Measurements from ENCODE around the gene PTPRQ. TPM values are rescaled to one million over a fixed set of nuclear protein-coding genes. Genes with fewer than 3 reads are reported as not detected.

Gene PTPRQ
- total RNA-seq, 1 donor, result 5.4 TPM

DNA sequence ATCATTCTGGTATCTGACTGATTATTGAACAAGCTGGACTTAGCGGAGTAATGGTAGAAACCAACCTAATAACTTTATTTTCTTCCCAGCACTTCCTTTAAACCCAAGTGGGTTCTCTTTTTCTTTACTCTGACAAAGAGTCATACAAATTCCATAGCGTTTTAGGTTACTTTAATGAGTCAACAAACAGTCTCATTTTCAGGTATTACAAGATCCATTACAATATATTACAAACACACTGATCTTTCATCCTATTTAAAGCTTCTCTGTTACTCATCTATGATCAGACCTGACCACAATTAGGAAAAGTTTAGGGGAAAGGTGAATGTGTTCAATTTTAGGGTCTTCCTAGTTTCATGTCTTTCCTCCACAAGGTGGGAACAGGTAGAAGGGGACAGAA is 39.4 kb upstream of the PTPRQ start:
- no peaks in the 10 kb centered on the region for H4K20me1 ChIP-seq (ENCODE audit: insufficient read depth, low read length)
- no peaks in the 10 kb centered on the region for H3K36me3 ChIP-seq (ENCODE audit: insufficient read depth, low read length)
- H3K27ac ChIP-seq (ENCODE audit: low read depth, low read length), result no peak overlapping the region
- H3K4me1 ChIP-seq (ENCODE audit: insufficient read depth, low read length), result peaks cover 3% of the 10 kb centered on the region
- no peak overlapping the region for H2AFZ ChIP-seq (ENCODE audit: low read length)
- TF ChIP-seq, protein P1, sequence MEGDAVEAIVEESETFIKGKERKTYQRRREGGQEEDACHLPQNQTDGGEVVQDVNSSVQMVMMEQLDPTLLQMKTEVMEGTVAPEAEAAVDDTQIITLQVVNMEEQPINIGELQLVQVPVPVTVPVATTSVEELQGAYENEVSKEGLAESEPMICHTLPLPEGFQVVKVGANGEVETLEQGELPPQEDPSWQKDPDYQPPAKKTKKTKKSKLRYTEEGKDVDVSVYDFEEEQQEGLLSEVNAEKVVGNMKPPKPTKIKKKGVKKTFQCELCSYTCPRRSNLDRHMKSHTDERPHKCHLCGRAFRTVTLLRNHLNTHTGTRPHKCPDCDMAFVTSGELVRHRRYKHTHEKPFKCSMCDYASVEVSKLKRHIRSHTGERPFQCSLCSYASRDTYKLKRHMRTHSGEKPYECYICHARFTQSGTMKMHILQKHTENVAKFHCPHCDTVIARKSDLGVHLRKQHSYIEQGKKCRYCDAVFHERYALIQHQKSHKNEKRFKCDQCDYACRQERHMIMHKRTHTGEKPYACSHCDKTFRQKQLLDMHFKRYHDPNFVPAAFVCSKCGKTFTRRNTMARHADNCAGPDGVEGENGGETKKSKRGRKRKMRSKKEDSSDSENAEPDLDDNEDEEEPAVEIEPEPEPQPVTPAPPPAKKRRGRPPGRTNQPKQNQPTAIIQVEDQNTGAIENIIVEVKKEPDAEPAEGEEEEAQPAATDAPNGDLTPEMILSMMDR (IDR thresholded peaks at IDR 0.05; ENCODE audit: extremely low read depth, low read depth, low read length), result no peak
- no peak overlapping the region for H3K4me2 ChIP-seq (ENCODE audit: insufficient read depth, low read length)
- no peak overlapping the region for H3K4me3 ChIP-seq (ENCODE audit: insufficient read depth, low read length)
- no peaks in the 10 kb centered on the region for H3K79me2 ChIP-seq (ENCODE audit: insufficient read depth, low read length)
- no peak for DNase-seq (ENCODE audit: insufficient read length, low spot score, missing footprints)
- H3K27me3 ChIP-seq (ENCODE audit: insufficient read depth, low read length), result no peaks in the 10 kb centered on the region
- no peaks in the 10 kb centered on the region for H3K9me3 ChIP-seq (ENCODE audit: low read depth, low read length)

DNA sequence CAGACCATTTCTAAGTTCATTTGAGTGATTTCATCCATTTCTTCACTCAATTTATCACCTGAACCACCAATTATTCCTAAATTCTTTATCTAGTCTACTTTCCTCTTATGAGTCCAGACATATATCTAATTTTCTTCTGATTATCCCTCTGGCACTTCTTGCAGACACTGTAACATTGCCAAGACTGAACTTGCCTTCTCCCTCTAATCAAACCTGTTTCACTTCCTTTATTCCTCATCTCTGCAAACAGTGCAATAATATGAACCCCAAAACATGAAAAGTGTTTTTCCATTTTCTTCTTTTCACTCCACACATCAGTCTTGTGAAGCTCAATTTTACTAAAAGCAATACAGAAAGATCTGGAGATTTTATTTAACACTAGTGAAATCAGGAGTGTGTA is 37.8 kb upstream of the PTPRQ start:
- no peaks in the 10 kb centered on the region for H3K27me3 ChIP-seq (ENCODE audit: insufficient read depth, low read length)
- H3K4me3 ChIP-seq (ENCODE audit: insufficient read depth, low read length), result no peak overlapping the region
- H3K36me3 ChIP-seq (ENCODE audit: insufficient read depth, low read length), result no peaks in the 10 kb centered on the region
- no peak overlapping the region for H3K27ac ChIP-seq (ENCODE audit: low read depth, low read length)
- H3K4me2 ChIP-seq (ENCODE audit: insufficient read depth, low read length), result no peak overlapping the region
- H4K20me1 ChIP-seq (ENCODE audit: insufficient read depth, low read length), result no peaks in the 10 kb centered on the region
- no peaks in the 10 kb centered on the region for H3K9me3 ChIP-seq (ENCODE audit: low read depth, low read length)
- DNase-seq (ENCODE audit: insufficient read length, low spot score, missing footprints), result no peak
- no peak overlapping the region for H2AFZ ChIP-seq (ENCODE audit: low read length)
- no peaks in the 10 kb centered on the region for H3K4me1 ChIP-seq (ENCODE audit: insufficient read depth, low read length)
- TF ChIP-seq, protein P1 (IDR thresholded peaks at IDR 0.05; ENCODE audit: extremely low read depth, low read depth, low read length), result no peak
- H3K79me2 ChIP-seq (ENCODE audit: insufficient read depth, low read length), result no peaks in the 10 kb centered on the region

GRCh38 chr12:80411787-80412186 is 32.2 kb upstream of the PTPRQ start:
- H3K27ac ChIP-seq (ENCODE audit: low read depth, low read length), result no peak overlapping the region
- no peaks in the 10 kb centered on the region for H3K79me2 ChIP-seq (ENCODE audit: insufficient read depth, low read length)
- DNase-seq (ENCODE audit: insufficient read length, low spot score, missing footprints), result no peak
- H3K4me2 ChIP-seq (ENCODE audit: insufficient read depth, low read length), result no peak overlapping the region
- H3K4me3 ChIP-seq (ENCODE audit: insufficient read depth, low read length), result no peak overlapping the region
- no peak overlapping the region for H2AFZ ChIP-seq (ENCODE audit: low read length)
- no peaks in the 10 kb centered on the region for H3K36me3 ChIP-seq (ENCODE audit: insufficient read depth, low read length)
- TF ChIP-seq, protein P1 (IDR thresholded peaks at IDR 0.05; ENCODE audit: extremely low read depth, low read depth, low read length), result no peak
- H3K27me3 ChIP-seq (ENCODE audit: insufficient read depth, low read length), result no peaks in the 10 kb centered on the region
- H3K9me3 ChIP-seq (ENCODE audit: low read depth, low read length), result no peaks in the 10 kb centered on the region
- no peaks in the 10 kb centered on the region for H3K4me1 ChIP-seq (ENCODE audit: insufficient read depth, low read length)
- no peaks in the 10 kb centered on the region for H4K20me1 ChIP-seq (ENCODE audit: insufficient read depth, low read length)

DNA sequence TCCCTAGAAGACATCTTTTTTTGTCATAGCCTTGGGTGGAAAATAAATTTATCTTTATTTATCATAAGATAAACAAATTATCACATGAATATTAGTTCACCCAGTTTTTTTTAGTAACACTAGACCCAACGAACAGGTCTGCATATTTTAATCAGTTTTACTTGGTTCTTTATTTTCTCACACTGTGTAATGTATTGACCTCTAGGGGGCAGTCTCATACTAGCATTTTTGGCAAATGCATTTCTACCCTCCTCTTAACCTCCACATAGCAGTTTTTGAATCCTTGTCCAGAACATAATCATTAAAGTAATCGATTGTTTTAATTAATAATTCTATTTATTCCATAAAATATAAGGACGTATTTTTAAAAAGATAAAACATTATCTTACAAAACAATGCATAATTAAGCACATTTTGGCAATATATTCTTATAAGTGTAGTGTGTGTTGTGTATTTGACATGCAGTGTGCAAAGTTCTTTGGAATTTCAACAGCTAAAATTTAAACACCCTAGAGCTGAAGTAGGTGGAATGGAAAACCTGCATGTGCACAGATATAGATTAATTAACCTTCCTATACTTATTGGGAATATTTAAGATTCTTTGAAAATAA is 31.6 kb upstream of the PTPRQ start:
- H3K4me2 ChIP-seq (ENCODE audit: insufficient read depth, low read length), result no peak overlapping the region
- no peaks in the 10 kb centered on the region for H3K27me3 ChIP-seq (ENCODE audit: insufficient read depth, low read length)
- H3K36me3 ChIP-seq (ENCODE audit: insufficient read depth, low read length), result no peaks in the 10 kb centered on the region
- no peak overlapping the region for H3K4me3 ChIP-seq (ENCODE audit: insufficient read depth, low read length)
- DNase-seq (ENCODE audit: insufficient read length, low spot score, missing footprints), result no peak
- TF ChIP-seq, protein P1 (IDR thresholded peaks at IDR 0.05; ENCODE audit: extremely low read depth, low read depth, low read length), result peak; percentile 76
- H3K27ac ChIP-seq (ENCODE audit: low read depth, low read length), result no peak overlapping the region
- H3K79me2 ChIP-seq (ENCODE audit: insufficient read depth, low read length), result no peaks in the 10 kb centered on the region
- H2AFZ ChIP-seq (ENCODE audit: low read length), result no peak overlapping the region
- H3K9me3 ChIP-seq (ENCODE audit: low read depth, low read length), result no peaks in the 10 kb centered on the region
- no peaks in the 10 kb centered on the region for H4K20me1 ChIP-seq (ENCODE audit: insufficient read depth, low read length)
- no peaks in the 10 kb centered on the region for H3K4me1 ChIP-seq (ENCODE audit: insufficient read depth, low read length)
